Mesenchymal stem cell (in vitro differentiated cells and primary cell): Measurements from ENCODE around the gene ZNF181.

ENCODE experiments used
- DNase-seq: peaks from one replicate; pipeline ENCODE4 v3.0.0-alpha.2; 2013
- H2AFZ ChIP-seq: one replicate; pipeline ENCODE4 v1.6.1; 2013; ENCODE audit warnings: low read depth, mild to moderate bottlenecking, control low read depth, inconsistent platforms, low read length, moderate library complexity
- H2AK5ac ChIP-seq: 2 replicates; pipeline ENCODE4 v1.6.1; 2013; ENCODE audit warnings: low read length, moderate library complexity, mild to moderate bottlenecking, inconsistent platforms; ENCODE audit not compliant: severe bottlenecking
- H2BK120ac ChIP-seq: one replicate; pipeline ENCODE4 v1.6.1; 2013; ENCODE audit warnings: low read depth, mild to moderate bottlenecking, inconsistent platforms, low read length, moderate library complexity
- H2BK12ac ChIP-seq, 2 experiments: one replicate each; pipeline ENCODE4 v1.6.1; 2013; ENCODE audit warnings: inconsistent platforms in 2 of 2, low read length in 2 of 2, mild to moderate bottlenecking in 2 of 2, moderate library complexity in 2 of 2, control low read depth in 1 of 2
- H2BK15ac ChIP-seq: one replicate; pipeline ENCODE4 v1.6.1; 2013; ENCODE audit warnings: mild to moderate bottlenecking, low read depth, inconsistent platforms; ENCODE audit not compliant: poor library complexity, severe bottlenecking
- H2BK5ac ChIP-seq: 2 replicates; pipeline ENCODE4 v1.6.1; 2013; ENCODE audit warnings: low read depth, mild to moderate bottlenecking, low read length, control low read depth, inconsistent platforms; ENCODE audit not compliant: poor library complexity, severe bottlenecking
- H3K14ac ChIP-seq, 2 experiments: one replicate each; pipeline ENCODE4 v1.6.1; 2013; ENCODE audit warnings: inconsistent platforms in 2 of 2, low read length in 2 of 2, control low read depth in 1 of 2, mild to moderate bottlenecking in 1 of 2, moderate library complexity in 1 of 2
- H3K18ac ChIP-seq, 2 experiments: one replicate each; pipeline ENCODE4 v1.6.1; 2013; ENCODE audit warnings: inconsistent platforms in 2 of 2, low read length in 2 of 2, control low read depth in 1 of 2, low read depth in 1 of 2, mild to moderate bottlenecking in 1 of 2
- H3K23ac ChIP-seq, 2 experiments: one replicate each; pipeline ENCODE4 v1.6.1; 2013; ENCODE audit warnings: inconsistent platforms in 2 of 2, low read length in 2 of 2, mild to moderate bottlenecking in 2 of 2, moderate library complexity in 2 of 2, control low read depth in 1 of 2
- H3K27ac ChIP-seq: 2 replicates; pipeline ENCODE4 v1.5.1; 2013; ENCODE audit warnings: mild to moderate bottlenecking, moderate library complexity, low read length, control low read depth, inconsistent platforms; ENCODE audit not compliant: poor library complexity, severe bottlenecking
- H3K27me3 ChIP-seq, 2 experiments: 2 replicates each; pipeline versions ENCODE4 v1.6.1 to v1.7.0; 2013; ENCODE audit warnings: low read length in 2 of 2, mild to moderate bottlenecking in 2 of 2, moderate library complexity in 2 of 2, control low read depth in 1 of 2, inconsistent platforms in 1 of 2; ENCODE audit not compliant: control insufficient read depth in 1 of 2, insufficient read depth in 1 of 2
- H3K36me3 ChIP-seq, 2 experiments: 2 replicates each; pipeline versions ENCODE4 v1.6.1 to v1.7.0; 2013; ENCODE audit warnings: low read length in 2 of 2, control low read depth in 1 of 2, inconsistent platforms in 1 of 2, low read depth in 1 of 2, mild to moderate bottlenecking in 1 of 2; ENCODE audit not compliant: insufficient read depth in 2 of 2, control insufficient read depth in 1 of 2
- H3K4ac ChIP-seq, 2 experiments: one replicate each; pipeline ENCODE4 v1.6.1; 2013; ENCODE audit warnings: inconsistent platforms in 2 of 2, low read length in 2 of 2, mild to moderate bottlenecking in 2 of 2, moderate library complexity in 2 of 2, control low read depth in 1 of 2, low read depth in 1 of 2
- H3K4me1 ChIP-seq: 2 replicates; pipeline ENCODE4 v1.6.1; 2013; ENCODE audit warnings: low read depth, low read length, control low read depth; ENCODE audit not compliant: control insufficient read depth, insufficient read depth
- H3K4me2 ChIP-seq: 2 replicates; pipeline ENCODE4 v1.6.1; 2013; ENCODE audit warnings: low read length, mild to moderate bottlenecking, inconsistent platforms; ENCODE audit not compliant: poor library complexity, severe bottlenecking
- H3K4me3 ChIP-seq, 2 experiments: 2 replicates each; pipeline versions ENCODE4 v1.5.1 to v1.7.0; 2013; ENCODE audit warnings: low read length in 2 of 2, mild to moderate bottlenecking in 2 of 2, control low read depth in 1 of 2, low read depth in 1 of 2; ENCODE audit not compliant: insufficient read depth in 1 of 2
- H3K79me1 ChIP-seq: replicated peaks from 2 replicates; pipeline ENCODE4 v1.6.1; 2013; ENCODE audit warnings: mild to moderate bottlenecking, control low read depth, low read length, inconsistent platforms; ENCODE audit not compliant: poor library complexity, severe bottlenecking
- H3K9ac ChIP-seq: 2 replicates; pipeline ENCODE4 v1.7.0; 2013; ENCODE audit warnings: mild to moderate bottlenecking, low read length, moderate library complexity
- H3K9me3 ChIP-seq: 2 replicates; pipeline ENCODE4 v1.7.0; 2013; ENCODE audit warnings: mild to moderate bottlenecking, low read length; ENCODE audit not compliant: control insufficient read depth
- H4K8ac ChIP-seq: one replicate; pipeline ENCODE4 v1.6.1; 2013; ENCODE audit warnings: inconsistent platforms, mild to moderate bottlenecking, low read length, moderate library complexity
- H4K91ac ChIP-seq: one replicate; pipeline ENCODE4 v1.6.1; 2013; ENCODE audit warnings: mild to moderate bottlenecking, low read length, inconsistent platforms
- WGBS: methylation state at CpG from one replicate; pipeline ENCODE4 v1.1.7; 2013; ENCODE audit warnings: mixed read lengths; 5-methylcytosine and 5-hydroxymethylcytosine counted together

The ZNF181 gene

GRCh38 chr19:34779652-34780051 is 45.6 kb downstream of the ZNF181 start:
- Histone ChIP-seq H2AK5ac (no peak overlapping the region), H3K18ac (no peak overlapping the region), H2BK5ac (no peak overlapping the region), H2BK120ac (no peak overlapping the region), H3K4me2 (no peak overlapping the region), H3K4me3 (no peak overlapping the region), H2BK15ac (no peak overlapping the region), H3K4me1 (no peaks in the 10 kb centered on the region), H3K9ac (no peak overlapping the region), H3K9me3 (peaks cover 9% of the 10 kb centered on the region), H4K8ac (no peak overlapping the region), H3K4ac (no peak overlapping the region), H3K27ac (no peak overlapping the region), H3K36me3 (no peaks in the 10 kb centered on the region), H3K79me1 (no peaks in the 10 kb centered on the region), H2BK12ac (no peak overlapping the region), H3K23ac (no peak overlapping the region), H2AFZ (no peak overlapping the region), H3K14ac (no peak overlapping the region), H4K91ac (no peak overlapping the region), H3K27me3 (no peaks in the 10 kb centered on the region)
- 43% methylated on average over 3 of the region's 3 CpGs for WGBS
- DNase-seq, result no peak

- Histone ChIP-seq H4K8ac (no peak overlapping the region), H2AFZ (no peak overlapping the region), H3K4me2 (no peak overlapping the region), H3K9ac (no peak overlapping the region), H3K27me3 (no peaks in the 10 kb centered on the region), H3K4me3 (no peak overlapping the region), H4K91ac (no peak overlapping the region), H3K9me3 (peaks cover 27% of the 10 kb centered on the region), H2AK5ac (no peak overlapping the region), H3K14ac (no peak overlapping the region), H3K79me1 (no peaks in the 10 kb centered on the region), H3K23ac (no peak overlapping the region), H3K4ac (no peak overlapping the region), H3K27ac (no peak overlapping the region), H2BK5ac (no peak overlapping the region), H2BK12ac (no peak overlapping the region), H2BK120ac (no peak overlapping the region), H3K4me1 (no peaks in the 10 kb centered on the region), H2BK15ac (no peak overlapping the region), H3K18ac (no peak overlapping the region), H3K36me3 (no peaks in the 10 kb centered on the region)
- DNase-seq, result no peak
- 64% methylated on average over 5 of the region's 5 CpGs for WGBS
Observed at GRCh38 chr19:34786236-34786635, 52.2 kb downstream of the ZNF181 start.

GRCh38 chr19:34787059-34787824 is 53.2 kb downstream of the ZNF181 start:
- Histone ChIP-seq H3K4ac (no peak overlapping the region), H3K18ac (no peak overlapping the region), H3K23ac (no peak overlapping the region), H4K91ac (no peak overlapping the region), H2BK120ac (no peak overlapping the region), H2AK5ac (no peak overlapping the region), H3K9me3 (peaks cover 30% of the 10 kb centered on the region), H3K4me2 (no peak overlapping the region), H3K36me3 (no peaks in the 10 kb centered on the region), H2BK5ac (no peak overlapping the region), H2AFZ (no peak overlapping the region), H3K4me1 (no peaks in the 10 kb centered on the region), H3K27me3 (no peaks in the 10 kb centered on the region), H2BK12ac (no peak overlapping the region), H2BK15ac (no peak overlapping the region), H3K27ac (no peak overlapping the region), H3K79me1 (no peaks in the 10 kb centered on the region), H4K8ac (no peak overlapping the region), H3K9ac (no peak overlapping the region), H3K4me3 (no peak overlapping the region), H3K14ac (no peak overlapping the region)
- no peak for DNase-seq
- 61% methylated on average over 3 of the region's 3 CpGs for whole genome bisulfite sequencing

GRCh38 chr19:34788074-34788473 is 54.0 kb downstream of the ZNF181 start:
- Histone ChIP-seq H2BK120ac (no peak overlapping the region), H2AFZ (no peak overlapping the region), H4K91ac (no peak overlapping the region), H2BK15ac (no peak overlapping the region), H3K36me3 (no peaks in the 10 kb centered on the region), H3K14ac (no peak overlapping the region), H2AK5ac (no peak overlapping the region), H3K79me1 (no peaks in the 10 kb centered on the region), H4K8ac (no peak overlapping the region), H3K4me3 (no peak overlapping the region), H3K9me3 (peaks cover 30% of the 10 kb centered on the region), H3K4me1 (no peaks in the 10 kb centered on the region), H3K4me2 (no peak overlapping the region), H2BK12ac (no peak overlapping the region), H3K4ac (no peak overlapping the region), H3K9ac (no peak overlapping the region), H2BK5ac (no peak overlapping the region), H3K27me3 (no peaks in the 10 kb centered on the region), H3K18ac (no peak overlapping the region), H3K27ac (no peak overlapping the region), H3K23ac (no peak overlapping the region)
- no peak for DNase-seq
- WGBS, result 32% methylated on average over 2 of the region's 2 CpGs
